ENCODE measurements around the gene DSCAML1.

DNA sequence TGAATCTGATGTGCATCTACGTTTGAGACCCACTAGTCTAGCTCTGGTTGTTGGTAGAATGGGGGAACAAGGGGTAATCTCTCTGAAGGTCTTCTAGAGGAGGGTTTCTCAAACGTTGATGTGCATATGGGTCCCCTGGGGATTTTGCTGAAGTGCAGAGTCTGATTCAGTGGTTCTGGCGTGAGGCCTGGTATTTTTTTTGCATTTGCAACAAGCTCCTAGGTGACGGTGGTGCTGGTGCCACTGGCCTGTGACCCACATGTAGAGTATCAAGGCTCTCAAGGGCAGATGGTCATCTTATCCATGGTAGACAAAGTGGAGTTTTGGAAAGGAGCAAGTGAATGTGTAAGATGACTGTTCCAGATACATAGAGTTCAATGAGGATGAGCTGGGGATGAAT, 372.2 kb downstream of the DSCAML1 start:
- TF ChIP-seq, protein P1, sequence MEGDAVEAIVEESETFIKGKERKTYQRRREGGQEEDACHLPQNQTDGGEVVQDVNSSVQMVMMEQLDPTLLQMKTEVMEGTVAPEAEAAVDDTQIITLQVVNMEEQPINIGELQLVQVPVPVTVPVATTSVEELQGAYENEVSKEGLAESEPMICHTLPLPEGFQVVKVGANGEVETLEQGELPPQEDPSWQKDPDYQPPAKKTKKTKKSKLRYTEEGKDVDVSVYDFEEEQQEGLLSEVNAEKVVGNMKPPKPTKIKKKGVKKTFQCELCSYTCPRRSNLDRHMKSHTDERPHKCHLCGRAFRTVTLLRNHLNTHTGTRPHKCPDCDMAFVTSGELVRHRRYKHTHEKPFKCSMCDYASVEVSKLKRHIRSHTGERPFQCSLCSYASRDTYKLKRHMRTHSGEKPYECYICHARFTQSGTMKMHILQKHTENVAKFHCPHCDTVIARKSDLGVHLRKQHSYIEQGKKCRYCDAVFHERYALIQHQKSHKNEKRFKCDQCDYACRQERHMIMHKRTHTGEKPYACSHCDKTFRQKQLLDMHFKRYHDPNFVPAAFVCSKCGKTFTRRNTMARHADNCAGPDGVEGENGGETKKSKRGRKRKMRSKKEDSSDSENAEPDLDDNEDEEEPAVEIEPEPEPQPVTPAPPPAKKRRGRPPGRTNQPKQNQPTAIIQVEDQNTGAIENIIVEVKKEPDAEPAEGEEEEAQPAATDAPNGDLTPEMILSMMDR (conservative IDR thresholded peaks at IDR 0.05; ENCODE audit: low read depth, low read length) = no peak
- TF ChIP-seq EZH2phosphoT487 (IDR thresholded peaks at IDR 0.05; ENCODE audit: borderline replicate concordance, low read length) (no peak), EZH2 (IDR thresholded peaks at IDR 0.05; ENCODE audit: low read length, unreplicated experiment) (no peak)
